SK-N-SH treated with all-trans-retinoic acid at 6 μM for 48 hours (cell line): ENCODE results near the gene CHI3L1.

ENCODE experiments used
- ARNTL ChIP-seq: fragments of 450-650 bp; formaldehyde crosslinking; IDR thresholded peaks from 2 replicates; pipeline ENCODE4 v1.5.0; 2020; ENCODE audit warnings: low read depth, mild to moderate bottlenecking, moderate library complexity, borderline replicate concordance
- CREB5 ChIP-seq: fragments of 250-450 bp; sonication (Bioruptor Pico); IDR thresholded peaks from 2 replicates; pipeline ENCODE4 v1.5.1; 2020; ENCODE audit warnings: low read depth, mild to moderate bottlenecking, moderate library complexity
- CSDC2 ChIP-seq: fragments of 250-450 bp; sonication (Bioruptor Pico); IDR thresholded peaks from 2 replicates; pipeline ENCODE4 v1.5.0; 2020; ENCODE audit warnings: mild to moderate bottlenecking, moderate library complexity
- CSRNP3 ChIP-seq: fragments of 250-450 bp; sonication (Bioruptor Pico); IDR thresholded peaks from 2 replicates; pipeline ENCODE4 v1.5.1; 2021; ENCODE audit warnings: mild to moderate bottlenecking, moderate library complexity
- ESRRG ChIP-seq: fragments of 250-450 bp; sonication (Bioruptor Pico); IDR thresholded peaks from 2 replicates; pipeline ENCODE4 v1.6.1; 2021; ENCODE audit warnings: mild to moderate bottlenecking
- OSR1 ChIP-seq: fragments of 250-450 bp; sonication (Bioruptor Pico); IDR thresholded peaks from 2 replicates; pipeline ENCODE4 v1.8.0; 2022; ENCODE audit warnings: moderate library complexity, mild to moderate bottlenecking, inconsistent platforms
- PATZ1 ChIP-seq: fragments of 250-450 bp; sonication (Bioruptor Pico); IDR thresholded peaks from 2 replicates; pipeline ENCODE4 v1.8.0; 2020; ENCODE audit warnings: mild to moderate bottlenecking, moderate library complexity, borderline replicate concordance
- ZFP3 ChIP-seq: fragments of 250-450 bp; sonication (Bioruptor Pico); IDR thresholded peaks from 2 replicates; pipeline ENCODE4 v1.5.0; 2020; ENCODE audit warnings: mild to moderate bottlenecking, moderate library complexity
- ZFP30 ChIP-seq: fragments of 450-650 bp; formaldehyde crosslinking; IDR thresholded peaks from 2 replicates; pipeline ENCODE4 v1.5.0; 2022; ENCODE audit warnings: mild to moderate bottlenecking, moderate library complexity
- ZNF565 ChIP-seq: fragments of 450-650 bp; formaldehyde crosslinking; conservative IDR thresholded peaks from 2 replicates; pipeline ENCODE4 v1.5.0; 2020; ENCODE audit warnings: low read depth, mild to moderate bottlenecking, moderate library complexity
- ZNF70 ChIP-seq: fragments of 450-650 bp; formaldehyde crosslinking; IDR thresholded peaks from 2 replicates; pipeline ENCODE4 v1.5.0; 2020; ENCODE audit warnings: mild to moderate bottlenecking, moderate library complexity

- TF ChIP-seq CREB5 (CRISPR knock-in tag) (no peak), ESRRG (CRISPR knock-in tag) (no peak), ZFP3 (CRISPR knock-in tag) (no peak), PATZ1 (CRISPR knock-in tag) (no peak), ZFP30 (CRISPR knock-in tag) (no peak), ZNF565 (CRISPR knock-in tag) (no peak), ARNTL (CRISPR knock-in tag) (no peak), OSR1 (no peak), ZNF70 (CRISPR knock-in tag) (no peak), CSDC2 (CRISPR knock-in tag) (no peak), CSRNP3 (CRISPR knock-in tag) (no peak)
Measured at GRCh38 chr1:203136409-203137042, 50.0 kb downstream of the CHI3L1 start.
